ENCODE measurements around the gene MYBBP1A.
A peak's percentile ranks its signal among the peaks of the same experiment; 100 is the strongest.

MYBBP1A gene

GRCh38 chr17:4556996-4557395 is 1.8 kb upstream of the MYBBP1A start:
- H3K27ac ChIP-seq = no peak overlapping the region
- no peak for TF ChIP-seq ZFX (IDR thresholded peaks at IDR 0.05)
- no peak for TF ChIP-seq CTCF (conservative IDR thresholded peaks at IDR 0.05)

DNA sequence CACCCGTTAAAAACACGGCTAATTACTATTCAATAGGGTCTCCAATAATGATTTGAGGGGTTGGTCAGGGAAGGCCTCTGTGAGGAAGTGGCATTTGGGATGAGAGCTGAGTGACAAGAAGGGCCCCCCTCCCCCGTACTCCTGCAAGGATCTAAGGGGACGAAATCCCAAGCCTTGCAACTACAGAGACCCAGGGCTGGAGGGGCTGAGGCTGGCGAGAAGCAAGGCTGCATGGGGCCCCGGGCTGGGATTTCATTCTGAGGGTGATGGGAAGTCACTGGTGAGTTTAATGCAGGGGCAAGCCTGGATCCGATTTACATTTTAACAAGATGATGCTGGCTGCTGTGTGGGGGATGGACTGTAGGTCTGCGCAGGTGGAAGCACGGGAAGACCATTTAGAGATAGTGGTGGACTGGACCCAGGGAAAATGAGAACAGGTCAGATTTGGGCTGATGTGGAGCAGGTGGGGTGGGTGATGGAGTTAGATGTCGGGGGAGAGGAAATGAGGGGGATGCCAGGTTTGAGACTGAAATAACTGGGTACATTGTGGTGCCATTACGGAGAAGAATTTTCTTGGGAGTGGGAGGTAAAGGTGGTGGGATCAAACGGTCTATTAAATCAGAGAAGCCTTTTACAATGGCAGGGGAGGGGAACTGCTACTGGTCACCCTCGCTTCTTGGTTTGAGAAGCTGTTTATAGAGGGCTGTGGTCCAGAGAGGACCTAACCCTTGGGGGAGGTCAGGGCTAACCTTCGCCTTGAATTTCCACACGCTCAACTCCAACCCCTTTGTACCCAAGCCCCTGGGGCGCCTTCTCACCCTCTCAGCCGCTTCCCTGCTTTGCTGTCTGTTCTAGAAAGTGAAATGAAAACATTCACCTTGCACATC is 932 bp upstream of the MYBBP1A start:
- no peak for TF ChIP-seq CTCF (conservative IDR thresholded peaks at IDR 0.05)
- no peak for TF ChIP-seq ZFX (IDR thresholded peaks at IDR 0.05)
- H3K27ac ChIP-seq = peak overlapping the region; percentile 87

- H3K27ac ChIP-seq = peak overlapping the region; percentile 87
- no peak; the same call in 1 of the 2 replicates for TF ChIP-seq ZFX (IDR thresholded peaks at IDR 0.05)
- no peak for TF ChIP-seq CTCF (conservative IDR thresholded peaks at IDR 0.05)
These were observed 665 bp downstream of the MYBBP1A start for GRCh38 chr17:4554441-4554996.

GRCh38 chr17:4553669-4554068 is 1.5 kb downstream of the MYBBP1A start:
- TF ChIP-seq CTCF (conservative IDR thresholded peaks at IDR 0.05) = no peak
- TF ChIP-seq ZFX (IDR thresholded peaks at IDR 0.05) = no peak
- H3K27ac ChIP-seq = peak overlapping the region; percentile 87

GRCh38 chr17:4551796-4552525 is 3.2 kb downstream of the MYBBP1A start:
- TF ChIP-seq ZFX (IDR thresholded peaks at IDR 0.05) = no peak
- TF ChIP-seq CTCF (conservative IDR thresholded peaks at IDR 0.05) = no peak
- no peak overlapping the region for H3K27ac ChIP-seq

DNA sequence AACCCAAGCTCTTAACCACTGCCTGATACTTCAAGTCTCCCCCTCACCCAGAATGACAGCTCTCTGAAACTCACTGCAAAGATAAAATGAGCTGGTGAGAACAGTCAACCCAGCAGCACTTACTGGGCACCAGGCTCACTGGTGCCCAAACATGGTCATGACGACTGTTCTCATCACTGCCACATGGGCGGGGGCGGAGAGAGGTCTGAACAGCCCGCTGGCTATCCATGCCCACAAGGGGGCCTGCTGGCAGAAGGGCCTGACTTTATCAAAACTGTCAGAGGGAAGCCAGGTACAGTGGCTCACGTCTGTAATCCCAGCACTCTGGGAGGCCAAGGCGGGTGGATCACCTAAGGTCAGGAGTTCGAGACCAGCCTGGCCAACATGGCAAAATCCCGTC is 4.0 kb downstream of the MYBBP1A start:
- TF ChIP-seq CTCF (conservative IDR thresholded peaks at IDR 0.05) (no peak), ZFX (IDR thresholded peaks at IDR 0.05) (no peak)

More for the DNA sequence above, 4.0 kb downstream of the MYBBP1A start:
- H3K27ac ChIP-seq = no peak overlapping the region

Data from C4-2B (cell line).